OCI-LY1 (cell line): ENCODE results near the gene NBEA.

ENCODE experiments used
- EZH2 ChIP-seq: fragments of 200-600 bp; sonication (generic), shearing (Covaris generic); IDR thresholded peaks from 2 replicates; pipeline ENCODE4 v1.8.0; 2017; ENCODE audit warnings: borderline replicate concordance, mixed run types, mild to moderate bottlenecking, antibody characterized with exemption, low read length, moderate library complexity, mixed read lengths
- TF ChIP-seq, protein P1 (sequence below): fragments of 200-600 bp; sonication (generic), shearing (Covaris generic); IDR thresholded peaks from 2 replicates; pipeline ENCODE4 v1.5.1; 2017; ENCODE audit warnings: mild to moderate bottlenecking, antibody characterized with exemption, low read length, moderate library complexity, mixed read lengths

DNA sequence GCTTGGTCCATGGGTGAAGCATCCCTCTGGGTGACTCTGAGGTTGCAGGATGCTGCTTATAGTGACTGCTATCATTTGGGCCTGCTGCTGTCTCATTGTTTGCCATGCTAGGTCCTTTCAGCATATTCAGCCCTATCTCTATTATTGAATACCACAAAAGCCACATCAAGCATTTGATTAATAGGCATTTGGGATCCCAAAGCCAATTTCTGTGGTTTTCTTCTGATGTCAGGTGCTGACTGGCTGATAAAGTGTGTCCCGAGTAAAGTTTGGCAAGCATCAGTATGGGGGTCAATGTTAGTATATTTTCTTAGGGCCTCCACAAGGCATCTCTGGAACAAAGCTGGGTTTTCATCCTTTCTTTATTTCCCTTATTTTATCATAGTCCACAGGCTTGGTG, 204.6 kb downstream of the NBEA start:
- TF ChIP-seq, protein P1, sequence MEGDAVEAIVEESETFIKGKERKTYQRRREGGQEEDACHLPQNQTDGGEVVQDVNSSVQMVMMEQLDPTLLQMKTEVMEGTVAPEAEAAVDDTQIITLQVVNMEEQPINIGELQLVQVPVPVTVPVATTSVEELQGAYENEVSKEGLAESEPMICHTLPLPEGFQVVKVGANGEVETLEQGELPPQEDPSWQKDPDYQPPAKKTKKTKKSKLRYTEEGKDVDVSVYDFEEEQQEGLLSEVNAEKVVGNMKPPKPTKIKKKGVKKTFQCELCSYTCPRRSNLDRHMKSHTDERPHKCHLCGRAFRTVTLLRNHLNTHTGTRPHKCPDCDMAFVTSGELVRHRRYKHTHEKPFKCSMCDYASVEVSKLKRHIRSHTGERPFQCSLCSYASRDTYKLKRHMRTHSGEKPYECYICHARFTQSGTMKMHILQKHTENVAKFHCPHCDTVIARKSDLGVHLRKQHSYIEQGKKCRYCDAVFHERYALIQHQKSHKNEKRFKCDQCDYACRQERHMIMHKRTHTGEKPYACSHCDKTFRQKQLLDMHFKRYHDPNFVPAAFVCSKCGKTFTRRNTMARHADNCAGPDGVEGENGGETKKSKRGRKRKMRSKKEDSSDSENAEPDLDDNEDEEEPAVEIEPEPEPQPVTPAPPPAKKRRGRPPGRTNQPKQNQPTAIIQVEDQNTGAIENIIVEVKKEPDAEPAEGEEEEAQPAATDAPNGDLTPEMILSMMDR = no peak
- TF ChIP-seq EZH2 = no peak
